Mesenchymal stem cell (in vitro differentiated cells and primary cell): ENCODE results near the gene EML1.

ENCODE experiments used
- DNase-seq: peaks from one replicate; pipeline ENCODE4 v3.0.0-alpha.2; 2013
- H2AFZ ChIP-seq: one replicate; pipeline ENCODE4 v1.6.1; 2013; ENCODE audit warnings: low read depth, mild to moderate bottlenecking, control low read depth, inconsistent platforms, low read length, moderate library complexity
- H2AK5ac ChIP-seq: 2 replicates; pipeline ENCODE4 v1.6.1; 2013; ENCODE audit warnings: low read length, moderate library complexity, mild to moderate bottlenecking, inconsistent platforms; ENCODE audit not compliant: severe bottlenecking
- H2BK120ac ChIP-seq: one replicate; pipeline ENCODE4 v1.6.1; 2013; ENCODE audit warnings: low read depth, mild to moderate bottlenecking, inconsistent platforms, low read length, moderate library complexity
- H2BK12ac ChIP-seq, 2 experiments: one replicate each; pipeline ENCODE4 v1.6.1; 2013; ENCODE audit warnings: inconsistent platforms in 2 of 2, low read length in 2 of 2, mild to moderate bottlenecking in 2 of 2, moderate library complexity in 2 of 2, control low read depth in 1 of 2
- H2BK15ac ChIP-seq: one replicate; pipeline ENCODE4 v1.6.1; 2013; ENCODE audit warnings: mild to moderate bottlenecking, low read depth, inconsistent platforms; ENCODE audit not compliant: poor library complexity, severe bottlenecking
- H2BK5ac ChIP-seq: 2 replicates; pipeline ENCODE4 v1.6.1; 2013; ENCODE audit warnings: low read depth, mild to moderate bottlenecking, low read length, control low read depth, inconsistent platforms; ENCODE audit not compliant: poor library complexity, severe bottlenecking
- H3K14ac ChIP-seq, 2 experiments: one replicate each; pipeline ENCODE4 v1.6.1; 2013; ENCODE audit warnings: inconsistent platforms in 2 of 2, low read length in 2 of 2, control low read depth in 1 of 2, mild to moderate bottlenecking in 1 of 2, moderate library complexity in 1 of 2
- H3K18ac ChIP-seq, 2 experiments: one replicate each; pipeline ENCODE4 v1.6.1; 2013; ENCODE audit warnings: inconsistent platforms in 2 of 2, low read length in 2 of 2, control low read depth in 1 of 2, low read depth in 1 of 2, mild to moderate bottlenecking in 1 of 2
- H3K23ac ChIP-seq, 2 experiments: one replicate each; pipeline ENCODE4 v1.6.1; 2013; ENCODE audit warnings: inconsistent platforms in 2 of 2, low read length in 2 of 2, mild to moderate bottlenecking in 2 of 2, moderate library complexity in 2 of 2, control low read depth in 1 of 2
- H3K27ac ChIP-seq: 2 replicates; pipeline ENCODE4 v1.5.1; 2013; ENCODE audit warnings: mild to moderate bottlenecking, moderate library complexity, low read length, control low read depth, inconsistent platforms; ENCODE audit not compliant: poor library complexity, severe bottlenecking
- H3K27me3 ChIP-seq, 2 experiments: 2 replicates each; pipeline versions ENCODE4 v1.6.1 to v1.7.0; 2013; ENCODE audit warnings: low read length in 2 of 2, mild to moderate bottlenecking in 2 of 2, moderate library complexity in 2 of 2, control low read depth in 1 of 2, inconsistent platforms in 1 of 2; ENCODE audit not compliant: control insufficient read depth in 1 of 2, insufficient read depth in 1 of 2
- H3K36me3 ChIP-seq, 2 experiments: 2 replicates each; pipeline versions ENCODE4 v1.6.1 to v1.7.0; 2013; ENCODE audit warnings: low read length in 2 of 2, control low read depth in 1 of 2, inconsistent platforms in 1 of 2, low read depth in 1 of 2, mild to moderate bottlenecking in 1 of 2; ENCODE audit not compliant: insufficient read depth in 2 of 2, control insufficient read depth in 1 of 2
- H3K4ac ChIP-seq, 2 experiments: one replicate each; pipeline ENCODE4 v1.6.1; 2013; ENCODE audit warnings: inconsistent platforms in 2 of 2, low read length in 2 of 2, mild to moderate bottlenecking in 2 of 2, moderate library complexity in 2 of 2, control low read depth in 1 of 2, low read depth in 1 of 2
- H3K4me1 ChIP-seq: 2 replicates; pipeline ENCODE4 v1.6.1; 2013; ENCODE audit warnings: low read depth, low read length, control low read depth; ENCODE audit not compliant: control insufficient read depth, insufficient read depth
- H3K4me2 ChIP-seq: 2 replicates; pipeline ENCODE4 v1.6.1; 2013; ENCODE audit warnings: low read length, mild to moderate bottlenecking, inconsistent platforms; ENCODE audit not compliant: poor library complexity, severe bottlenecking
- H3K4me3 ChIP-seq, 2 experiments: 2 replicates each; pipeline versions ENCODE4 v1.5.1 to v1.7.0; 2013; ENCODE audit warnings: low read length in 2 of 2, mild to moderate bottlenecking in 2 of 2, control low read depth in 1 of 2, low read depth in 1 of 2; ENCODE audit not compliant: insufficient read depth in 1 of 2
- H3K79me1 ChIP-seq: replicated peaks from 2 replicates; pipeline ENCODE4 v1.6.1; 2013; ENCODE audit warnings: mild to moderate bottlenecking, control low read depth, low read length, inconsistent platforms; ENCODE audit not compliant: poor library complexity, severe bottlenecking
- H3K9ac ChIP-seq: 2 replicates; pipeline ENCODE4 v1.7.0; 2013; ENCODE audit warnings: mild to moderate bottlenecking, low read length, moderate library complexity
- H3K9me3 ChIP-seq: 2 replicates; pipeline ENCODE4 v1.7.0; 2013; ENCODE audit warnings: mild to moderate bottlenecking, low read length; ENCODE audit not compliant: control insufficient read depth
- H4K8ac ChIP-seq: one replicate; pipeline ENCODE4 v1.6.1; 2013; ENCODE audit warnings: inconsistent platforms, mild to moderate bottlenecking, low read length, moderate library complexity
- H4K91ac ChIP-seq: one replicate; pipeline ENCODE4 v1.6.1; 2013; ENCODE audit warnings: mild to moderate bottlenecking, low read length, inconsistent platforms
- WGBS: methylation state at CpG from one replicate; pipeline ENCODE4 v1.1.7; 2013; ENCODE audit warnings: mixed read lengths; 5-methylcytosine and 5-hydroxymethylcytosine counted together

Gene EML1

GRCh38 chr14:99781091-99781490, 12.1 kb upstream of the EML1 start:
- Histone ChIP-seq H3K4me3 (no peak overlapping the region), H3K36me3 (no peaks in the 10 kb centered on the region), H2BK15ac (no peak overlapping the region), H3K23ac (no peak overlapping the region), H2BK5ac (no peak overlapping the region), H3K14ac (no peak overlapping the region), H4K91ac (peak overlapping the region; percentile 25), H2BK12ac (no peak overlapping the region), H3K18ac (no peak overlapping the region), H4K8ac (no peak overlapping the region), H3K27me3 (no peaks in the 10 kb centered on the region), H3K9me3 (peaks cover 19% of the 10 kb centered on the region), H2BK120ac (no peak overlapping the region), H3K79me1 (no peaks in the 10 kb centered on the region), H2AK5ac (no peak overlapping the region), H2AFZ (no peak overlapping the region), H3K9ac (no peak overlapping the region), H3K4me1 (no peaks in the 10 kb centered on the region), H3K27ac (no peak overlapping the region), H3K4me2 (no peak overlapping the region), H3K4ac (no peak overlapping the region)
- no peak for DNase-seq
- WGBS, result 85% methylated on average over 6 of the region's 6 CpGs

GRCh38 chr14:99781853-99782610, 11.2 kb upstream of the EML1 start:
- no peak overlapping the region for H3K18ac ChIP-seq
- no peak overlapping the region for H2BK120ac ChIP-seq
- no peak for DNase-seq
- no peak overlapping the region for H3K9ac ChIP-seq
- H3K4me2 ChIP-seq, result no peak overlapping the region
- no peak overlapping the region for H3K23ac ChIP-seq
- H2BK15ac ChIP-seq, result no peak overlapping the region
- no peak overlapping the region for H2BK12ac ChIP-seq
- H3K27ac ChIP-seq, result no peak overlapping the region
- H3K79me1 ChIP-seq, result no peaks in the 10 kb centered on the region
- H2BK5ac ChIP-seq, result no peak overlapping the region
- H2AK5ac ChIP-seq, result no peak overlapping the region
- no peak overlapping the region for H3K4ac ChIP-seq
- no peaks in the 10 kb centered on the region for H3K4me1 ChIP-seq
- no peak overlapping the region for H4K91ac ChIP-seq
- H2AFZ ChIP-seq, result no peak overlapping the region
- H3K14ac ChIP-seq, result no peak overlapping the region
- no peaks in the 10 kb centered on the region for H3K27me3 ChIP-seq
- H4K8ac ChIP-seq, result no peak overlapping the region
- H3K4me3 ChIP-seq, result no peak overlapping the region
- H3K36me3 ChIP-seq, result no peaks in the 10 kb centered on the region
- H3K9me3 ChIP-seq, result peaks cover 19% of the 10 kb centered on the region
- 75% methylated on average over 13 of the region's 14 CpGs for WGBS

GRCh38 chr14:99784508-99784907, 8.7 kb upstream of the EML1 start:
- Histone ChIP-seq H2AFZ (no peak overlapping the region), H2BK5ac (no peak overlapping the region), H3K27ac (no peak overlapping the region), H3K4me1 (no peaks in the 10 kb centered on the region), H3K18ac (no peak overlapping the region), H3K14ac (no peak overlapping the region), H2AK5ac (no peak overlapping the region), H3K79me1 (no peaks in the 10 kb centered on the region), H3K23ac (no peak overlapping the region), H3K4ac (no peak overlapping the region), H3K9ac (no peak overlapping the region), H2BK12ac (no peak overlapping the region), H3K9me3 (peaks cover 9% of the 10 kb centered on the region), H3K36me3 (no peaks in the 10 kb centered on the region), H3K4me2 (no peak overlapping the region), H4K8ac (no peak overlapping the region), H2BK15ac (no peak overlapping the region), H3K27me3 (no peaks in the 10 kb centered on the region), H3K4me3 (no peak overlapping the region), H4K91ac (no peak overlapping the region), H2BK120ac (no peak overlapping the region)
- DNase-seq, result no peak
- 35% methylated on average over 4 of the region's 4 CpGs for WGBS

- Histone ChIP-seq H2AK5ac (no peak overlapping the region), H3K23ac (no peak overlapping the region), H4K8ac (no peak overlapping the region), H3K4me3 (no peak overlapping the region), H2BK12ac (no peak overlapping the region), H2BK5ac (no peak overlapping the region), H3K4me2 (no peak overlapping the region), H4K91ac (no peak overlapping the region), H3K4ac (no peak overlapping the region), H2BK15ac (no peak overlapping the region), H3K18ac (no peak overlapping the region), H3K36me3 (no peaks in the 10 kb centered on the region), H3K4me1 (no peaks in the 10 kb centered on the region), H3K14ac (no peak overlapping the region), H3K27ac (no peak overlapping the region), H3K9ac (no peak overlapping the region), H3K27me3 (no peaks in the 10 kb centered on the region), H2AFZ (no peak overlapping the region), H3K79me1 (no peaks in the 10 kb centered on the region), H3K9me3 (peaks cover 4% of the 10 kb centered on the region), H2BK120ac (no peak overlapping the region)
- WGBS, result 96% methylated on average over 9 of the region's 9 CpGs
- no peak for DNase-seq
Measured at GRCh38 chr14:99785426-99785825, 7.8 kb upstream of the EML1 start.
